ENCODE measurements around the gene KIAA0753.

DNA sequence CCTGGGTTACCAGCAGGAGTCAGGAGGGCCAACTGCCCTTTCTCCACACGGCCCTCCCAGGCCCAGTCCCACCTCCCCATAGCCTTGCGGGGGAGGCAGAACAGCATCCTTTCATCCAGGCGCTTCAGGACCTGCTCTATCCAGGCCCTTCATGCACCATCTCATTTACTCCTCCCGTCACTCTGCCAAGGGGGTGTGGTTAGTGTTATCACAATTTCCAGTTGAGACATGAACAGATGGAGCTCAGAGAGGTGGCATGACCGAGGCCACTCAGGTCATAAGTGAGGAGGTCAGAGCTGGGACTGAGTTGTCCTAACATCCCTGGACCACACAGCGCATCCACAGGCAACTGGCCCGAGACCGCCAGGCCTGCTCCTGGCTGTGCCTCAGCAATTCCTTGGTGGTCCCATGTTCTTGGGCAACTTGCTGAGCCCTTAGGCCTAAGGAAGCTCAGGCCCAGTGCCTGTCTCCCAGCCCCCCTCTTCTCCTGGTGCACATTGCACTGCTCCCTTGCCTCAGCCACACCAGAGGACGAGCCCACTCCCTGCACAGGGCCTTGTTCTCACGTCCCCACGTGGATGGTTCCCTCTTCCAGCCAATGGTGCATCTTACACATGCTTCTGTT lies 34.8 kb upstream of the KIAA0753 start:
- TF ChIP-seq POLR2A (IDR thresholded peaks at IDR 0.05; ENCODE audit: low read depth, low read length) (no peak), EED (IDR thresholded peaks at IDR 0.05; ENCODE audit: low read depth) (no peak), YY1 (IDR thresholded peaks at IDR 0.05; ENCODE audit: low read depth, low read length) (no peak), ZNF622 (IDR thresholded peaks at IDR 0.05) (no peak), CBFB (IDR thresholded peaks at IDR 0.05; ENCODE audit: low read depth) (no peak), BRCA1 (IDR thresholded peaks at IDR 0.05; ENCODE audit: low read depth, low read length) (no peak), CBX5 (IDR thresholded peaks at IDR 0.05; ENCODE audit: low read depth) (no peak), EGR1 (IDR thresholded peaks at IDR 0.05; ENCODE audit: borderline replicate concordance in 1 of 2, low read depth in 2 of 2, low read length in 2 of 2) (no peak), POLR2AphosphoS5 (IDR thresholded peaks at IDR 0.05; ENCODE audit: low read length) (no peak), SRF (IDR thresholded peaks at IDR 0.05; ENCODE audit: low read depth in 2 of 2, low read length in 2 of 2) (no peak), BHLHE40 (IDR thresholded peaks at IDR 0.05; ENCODE audit: borderline replicate concordance in 1 of 2, low read depth in 2 of 2, low read length in 1 of 2) (no peak)
- TF ChIP-seq, protein P1, sequence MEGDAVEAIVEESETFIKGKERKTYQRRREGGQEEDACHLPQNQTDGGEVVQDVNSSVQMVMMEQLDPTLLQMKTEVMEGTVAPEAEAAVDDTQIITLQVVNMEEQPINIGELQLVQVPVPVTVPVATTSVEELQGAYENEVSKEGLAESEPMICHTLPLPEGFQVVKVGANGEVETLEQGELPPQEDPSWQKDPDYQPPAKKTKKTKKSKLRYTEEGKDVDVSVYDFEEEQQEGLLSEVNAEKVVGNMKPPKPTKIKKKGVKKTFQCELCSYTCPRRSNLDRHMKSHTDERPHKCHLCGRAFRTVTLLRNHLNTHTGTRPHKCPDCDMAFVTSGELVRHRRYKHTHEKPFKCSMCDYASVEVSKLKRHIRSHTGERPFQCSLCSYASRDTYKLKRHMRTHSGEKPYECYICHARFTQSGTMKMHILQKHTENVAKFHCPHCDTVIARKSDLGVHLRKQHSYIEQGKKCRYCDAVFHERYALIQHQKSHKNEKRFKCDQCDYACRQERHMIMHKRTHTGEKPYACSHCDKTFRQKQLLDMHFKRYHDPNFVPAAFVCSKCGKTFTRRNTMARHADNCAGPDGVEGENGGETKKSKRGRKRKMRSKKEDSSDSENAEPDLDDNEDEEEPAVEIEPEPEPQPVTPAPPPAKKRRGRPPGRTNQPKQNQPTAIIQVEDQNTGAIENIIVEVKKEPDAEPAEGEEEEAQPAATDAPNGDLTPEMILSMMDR (IDR thresholded peaks at IDR 0.05 in 2 of 3, conservative IDR thresholded peaks at IDR 0.05 in 1 of 3; ENCODE audit: control insufficient read depth in 2 of 3, extremely low read depth in 1 of 3, insufficient read depth in 1 of 3, low read depth in 3 of 3, low read length in 3 of 3), result no peak
- TF ChIP-seq, protein P2, sequence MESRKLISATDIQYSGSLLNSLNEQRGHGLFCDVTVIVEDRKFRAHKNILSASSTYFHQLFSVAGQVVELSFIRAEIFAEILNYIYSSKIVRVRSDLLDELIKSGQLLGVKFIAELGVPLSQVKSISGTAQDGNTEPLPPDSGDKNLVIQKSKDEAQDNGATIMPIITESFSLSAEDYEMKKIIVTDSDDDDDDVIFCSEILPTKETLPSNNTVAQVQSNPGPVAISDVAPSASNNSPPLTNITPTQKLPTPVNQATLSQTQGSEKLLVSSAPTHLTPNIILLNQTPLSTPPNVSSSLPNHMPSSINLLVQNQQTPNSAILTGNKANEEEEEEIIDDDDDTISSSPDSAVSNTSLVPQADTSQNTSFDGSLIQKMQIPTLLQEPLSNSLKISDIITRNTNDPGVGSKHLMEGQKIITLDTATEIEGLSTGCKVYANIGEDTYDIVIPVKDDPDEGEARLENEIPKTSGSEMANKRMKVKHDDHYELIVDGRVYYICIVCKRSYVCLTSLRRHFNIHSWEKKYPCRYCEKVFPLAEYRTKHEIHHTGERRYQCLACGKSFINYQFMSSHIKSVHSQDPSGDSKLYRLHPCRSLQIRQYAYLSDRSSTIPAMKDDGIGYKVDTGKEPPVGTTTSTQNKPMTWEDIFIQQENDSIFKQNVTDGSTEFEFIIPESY (IDR thresholded peaks at IDR 0.05), result no peak
- TF ChIP-seq, protein P3, sequence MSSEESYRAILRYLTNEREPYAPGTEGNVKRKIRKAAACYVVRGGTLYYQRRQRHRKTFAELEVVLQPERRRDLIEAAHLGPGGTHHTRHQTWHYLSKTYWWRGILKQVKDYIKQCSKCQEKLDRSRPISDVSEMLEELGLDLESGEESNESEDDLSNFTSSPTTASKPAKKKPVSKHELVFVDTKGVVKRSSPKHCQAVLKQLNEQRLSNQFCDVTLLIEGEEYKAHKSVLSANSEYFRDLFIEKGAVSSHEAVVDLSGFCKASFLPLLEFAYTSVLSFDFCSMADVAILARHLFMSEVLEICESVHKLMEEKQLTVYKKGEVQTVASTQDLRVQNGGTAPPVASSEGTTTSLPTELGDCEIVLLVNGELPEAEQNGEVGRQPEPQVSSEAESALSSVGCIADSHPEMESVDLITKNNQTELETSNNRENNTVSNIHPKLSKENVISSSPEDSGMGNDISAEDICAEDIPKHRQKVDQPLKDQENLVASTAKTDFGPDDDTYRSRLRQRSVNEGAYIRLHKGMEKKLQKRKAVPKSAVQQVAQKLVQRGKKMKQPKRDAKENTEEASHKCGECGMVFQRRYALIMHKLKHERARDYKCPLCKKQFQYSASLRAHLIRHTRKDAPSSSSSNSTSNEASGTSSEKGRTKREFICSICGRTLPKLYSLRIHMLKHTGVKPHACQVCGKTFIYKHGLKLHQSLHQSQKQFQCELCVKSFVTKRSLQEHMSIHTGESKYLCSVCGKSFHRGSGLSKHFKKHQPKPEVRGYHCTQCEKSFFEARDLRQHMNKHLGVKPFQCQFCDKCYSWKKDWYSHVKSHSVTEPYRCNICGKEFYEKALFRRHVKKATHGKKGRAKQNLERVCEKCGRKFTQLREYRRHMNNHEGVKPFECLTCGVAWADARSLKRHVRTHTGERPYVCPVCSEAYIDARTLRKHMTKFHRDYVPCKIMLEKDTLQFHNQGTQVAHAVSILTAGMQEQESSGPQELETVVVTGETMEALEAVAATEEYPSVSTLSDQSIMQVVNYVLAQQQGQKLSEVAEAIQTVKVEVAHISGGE (CRISPR knock-in tag; IDR thresholded peaks at IDR 0.05), result no peak
